Caki2 (cell line): Measurements from ENCODE around the gene KLHL29. TPM values are rescaled to one million over a fixed set of nuclear protein-coding genes. Genes with fewer than 3 reads are reported as not detected.

Source experiments
- DNase-seq: peaks from one replicate; pipeline ENCODE4 v3.0.0-alpha.2; 2015; ENCODE audit warnings: low read depth
- in situ Hi-C: cut with HindIII; loops from 2 replicates; pipeline ENCODE4 v1.10.0; 2016; ENCODE audit warnings: low sequenced_read_pairs, low pct_unique_long_range_greater_than_20kb, mixed read lengths
- total RNA-seq: library from RNA; depleted of rRNA; stranded (reverse); fragments of >200 nt; shearing (Covaris generic); gene quantifications from 2 replicates; pipeline ENCODE4 v1.2.3, GENCODE V29; 2014; ENCODE audit warnings: low replicate concordance

Gene KLHL29
- total RNA-seq, 1 experiment from 2014 or later, result 1.4 TPM

GRCh38 chr2:23583467-23583866 lies 198.5 kb downstream of the KLHL29 start:
- no peak for DNase-seq
- in situ Hi-C loops, result no loop called here

DNA sequence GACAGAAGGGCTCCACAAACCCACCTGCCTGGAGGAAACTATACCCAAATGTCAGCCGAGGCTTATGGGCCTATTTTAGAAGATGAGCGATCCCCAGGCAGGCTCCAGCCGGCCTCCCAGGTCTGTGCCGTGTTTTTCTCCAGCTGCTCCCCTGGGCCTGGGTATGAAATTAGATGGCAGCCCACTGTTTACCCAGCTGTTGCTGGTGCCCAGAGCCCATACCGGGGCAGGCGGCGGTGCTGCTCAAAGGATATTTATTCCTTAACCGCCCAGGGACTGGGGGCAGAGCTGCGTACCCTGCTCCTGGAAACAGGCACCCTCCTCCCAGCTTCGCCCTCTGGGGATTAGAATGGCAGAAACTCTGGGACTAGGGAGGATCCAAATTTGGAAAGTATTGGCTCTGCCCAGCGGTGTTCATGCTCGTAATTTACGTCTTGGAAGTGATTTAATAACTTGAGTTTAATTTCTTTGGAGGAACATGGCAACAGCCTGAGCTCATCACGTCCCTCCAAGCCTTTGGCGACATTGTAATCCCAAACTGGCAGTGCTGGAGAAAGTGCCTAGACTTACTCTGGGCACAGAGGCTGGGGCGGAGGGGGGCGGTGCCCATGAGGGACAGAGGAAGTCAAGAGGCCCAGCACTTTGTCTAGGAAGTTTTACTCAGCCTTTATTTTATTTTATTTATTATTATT lies 199.2 kb downstream of the KLHL29 start:
- in situ Hi-C loops, result no loop called here
- no peak for DNase-seq

DNA sequence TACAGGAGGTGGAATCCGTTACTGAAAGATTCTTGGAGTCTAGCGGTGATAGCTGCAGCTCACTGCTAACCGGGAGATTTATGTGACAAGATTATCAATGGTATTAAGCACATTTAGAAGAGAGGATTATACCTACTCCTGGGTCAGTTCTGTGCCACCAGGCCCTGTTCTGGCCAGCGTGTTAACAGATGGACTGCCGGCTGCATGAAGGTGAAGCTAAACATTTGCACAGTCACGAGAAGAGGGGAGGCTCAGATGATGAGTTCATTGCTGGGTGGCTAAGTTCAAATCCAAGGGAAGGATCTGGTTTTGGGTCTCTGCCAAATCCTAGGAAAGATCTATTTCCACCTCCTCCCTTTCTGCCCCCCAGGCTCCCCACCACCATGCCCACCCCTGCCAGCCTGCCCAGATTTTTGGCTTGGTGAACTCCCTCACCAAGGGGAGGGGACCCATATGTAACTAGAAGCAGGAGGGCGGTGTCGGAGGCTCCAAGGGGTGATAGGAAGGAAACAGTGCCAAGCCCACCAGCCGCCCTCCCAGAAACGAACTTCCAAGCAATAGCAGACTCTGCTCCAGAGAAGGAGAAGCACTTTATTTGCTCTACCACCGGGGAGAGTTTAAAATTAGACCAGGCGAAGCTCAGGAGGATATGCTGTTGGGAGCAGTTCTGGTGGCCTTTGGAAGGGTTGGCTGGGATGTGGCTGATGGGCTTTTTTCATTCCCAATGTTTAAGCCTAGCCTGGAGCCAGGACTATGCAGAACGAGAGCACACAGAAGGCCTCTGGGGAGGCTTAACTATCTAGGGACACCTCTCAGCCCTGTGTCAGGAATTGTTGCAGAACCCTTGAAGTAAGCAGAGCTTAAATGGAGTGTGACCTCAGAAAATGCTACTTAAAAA lies 200.5 kb downstream of the KLHL29 start:
- in situ Hi-C loops, result no loop called here
- no peak for DNase-seq

DNA sequence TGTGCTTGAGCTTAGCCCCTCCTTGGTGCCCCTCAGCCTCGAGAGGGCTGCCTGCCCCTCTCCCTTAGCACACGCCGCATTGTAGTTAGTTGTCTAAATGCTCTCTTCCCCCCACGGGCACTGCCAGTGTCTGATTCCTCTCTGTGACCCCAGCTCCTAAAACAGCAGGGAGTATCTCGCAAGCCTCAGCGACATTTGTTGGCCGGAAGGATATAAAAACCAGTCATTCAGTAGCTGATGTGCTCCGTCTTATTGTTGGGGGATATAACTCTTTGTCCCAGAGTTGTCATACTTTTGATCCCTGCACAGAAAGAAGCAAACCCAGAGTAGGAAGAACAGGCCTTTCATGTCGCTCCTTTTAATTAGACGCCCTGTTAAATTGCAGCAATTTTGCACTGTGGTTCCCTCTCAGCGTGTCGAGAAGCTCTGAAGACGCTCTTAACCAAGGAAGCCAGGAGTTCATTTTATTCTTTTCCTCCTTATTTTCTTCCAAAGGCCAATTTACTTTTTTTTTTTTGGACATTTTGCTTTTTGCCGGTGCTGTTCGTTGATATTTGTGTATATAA lies 201.8 kb downstream of the KLHL29 start:
- no peak for DNase-seq
- in situ Hi-C loops, result no loop called here

GRCh38 chr2:23587341-23587880 lies 202.4 kb downstream of the KLHL29 start:
- DNase-seq, result no peak
- in situ Hi-C loops, result no loop called here

GRCh38 chr2:23588106-23588505 lies 203.1 kb downstream of the KLHL29 start:
- in situ Hi-C loops, result no loop called here
- no peak for DNase-seq

- in situ Hi-C loops, result no loop called here
- DNase-seq, result no peak
Observed at GRCh38 chr2:23588508-23589201, 203.7 kb downstream of the KLHL29 start.

DNA sequence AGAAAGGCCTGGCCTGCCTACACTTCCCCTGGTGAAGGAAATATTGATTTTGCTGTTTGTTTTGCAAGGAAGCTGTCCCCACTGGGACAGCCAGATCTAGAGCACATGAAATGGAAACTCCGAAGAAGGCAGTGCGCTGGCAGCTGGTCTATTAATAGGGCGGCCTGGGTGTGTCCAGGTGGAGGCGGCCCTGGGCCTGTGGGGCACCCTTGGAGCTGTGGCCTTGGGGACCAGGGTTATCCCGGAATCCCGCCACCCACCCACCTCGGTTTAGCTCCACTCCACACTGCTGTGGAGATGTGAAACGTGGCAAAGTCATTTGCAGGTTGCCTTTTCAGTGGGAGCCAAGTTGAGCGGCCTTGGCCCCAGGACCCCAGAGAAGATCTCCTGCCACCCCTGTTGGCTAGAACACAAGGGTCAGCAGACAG lies 204.3 kb downstream of the KLHL29 start:
- in situ Hi-C loops, result no loop called here
- no peak for DNase-seq

DNA sequence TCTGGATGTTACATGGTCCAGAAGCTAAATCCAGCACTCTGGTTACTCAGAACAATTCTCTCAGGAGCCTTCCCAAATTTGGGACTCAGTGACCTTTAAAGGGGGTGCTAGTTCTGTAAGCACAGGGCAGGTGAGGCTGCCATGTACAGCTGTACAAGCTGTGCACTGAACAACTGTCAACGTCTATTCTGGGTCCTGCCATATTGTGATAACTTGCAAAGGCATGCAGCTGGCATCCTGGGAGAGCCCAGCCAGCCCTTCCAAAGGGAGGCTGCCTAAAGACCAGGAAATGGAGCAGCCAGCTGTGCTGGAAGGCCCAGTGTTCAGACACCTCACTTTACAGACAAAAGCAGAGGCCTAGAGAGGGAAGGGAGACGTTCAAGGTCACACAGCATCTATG lies 204.8 kb downstream of the KLHL29 start:
- DNase-seq, result no peak
- in situ Hi-C loops, result no loop called here

DNA sequence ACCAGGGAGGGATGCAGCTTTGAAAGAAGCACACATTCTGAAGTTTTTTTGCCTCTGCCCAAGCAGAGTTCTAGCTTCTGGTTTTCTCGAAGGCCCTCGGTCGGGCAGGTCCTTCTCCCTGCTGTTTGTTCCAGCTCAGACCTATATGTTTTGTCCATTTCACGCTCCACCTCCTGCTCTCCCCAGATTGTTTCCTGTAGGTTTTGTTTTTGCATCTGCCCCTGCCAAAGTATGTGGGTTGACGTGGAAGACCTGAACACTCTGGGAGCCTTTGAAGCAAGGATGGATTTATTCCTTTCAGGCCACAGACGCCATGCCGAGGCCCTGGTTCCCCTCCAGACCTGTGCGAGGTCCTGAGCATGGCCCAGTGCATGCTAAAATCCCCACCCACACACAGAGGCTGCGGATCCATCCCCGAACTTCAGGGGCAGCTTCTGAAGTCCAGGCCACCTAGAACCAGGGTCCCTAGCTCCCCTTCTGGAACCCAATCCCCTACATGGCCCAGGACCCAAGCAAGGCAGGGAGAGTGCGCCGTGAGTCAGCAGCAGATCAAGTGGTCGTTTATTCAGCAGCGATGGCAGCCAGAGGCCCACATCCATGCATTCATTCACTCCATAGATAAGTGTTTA lies 205.4 kb downstream of the KLHL29 start:
- in situ Hi-C loops, result no loop called here
- no peak for DNase-seq

- DNase-seq, result no peak
- in situ Hi-C loops, result no loop called here
Observed at GRCh38 chr2:23591111-23591510, 206.1 kb downstream of the KLHL29 start.

- in situ Hi-C loops, result no loop called here
Observed at GRCh38 chr2:23592061-23592685, 207.2 kb downstream of the KLHL29 start.

GRCh38 chr2:23592898-23593751 lies 208.1 kb downstream of the KLHL29 start:
- in situ Hi-C loops, result no loop called here
- DNase-seq, result no peak

More at GRCh38 chr2:23592061-23592685, 207.2 kb downstream of the KLHL29 start:
- DNase-seq, result no peak

- in situ Hi-C loops, result no loop called here
- DNase-seq, result no peak
Observed at GRCh38 chr2:23593752-23594459, 208.9 kb downstream of the KLHL29 start.

GRCh38 chr2:23594460-23594825 lies 209.5 kb downstream of the KLHL29 start:
- in situ Hi-C loops, result no loop called here
- no peak for DNase-seq

- no peak for DNase-seq
- in situ Hi-C loops, result no loop called here
Observed at GRCh38 chr2:23595021-23595420, 210.0 kb downstream of the KLHL29 start.
